Prostate gland (tissue), 2 donors: ENCODE data around the gene ARL8B. TPM values are rescaled to one million over a fixed set of nuclear protein-coding genes. Genes with fewer than 3 reads are reported as not detected.

Experiments
- DNase-seq: peaks from one replicate; pipeline ENCODE4 v3.0.0-alpha.2; 2019; ENCODE audit warnings: low spot score
- H3K27ac ChIP-seq, 2 donors: fragments of 200-600 bp; sonication (generic); 2 replicates each; pipeline ENCODE4 v1.5.1; 2017 to 2019
- H3K27me3 ChIP-seq: fragments of 200-600 bp; sonication (generic); replicated peaks from 2 replicates; pipeline ENCODE4 v1.5.1; 2019; ENCODE audit not compliant: insufficient read depth
- H3K36me3 ChIP-seq, 2 donors: fragments of 200-600 bp; sonication (generic); 1 replicate in 1 of 2; 2 replicates in 1 of 2; pipeline versions ENCODE4 v1.5.1 to v1.8.1; 2017 to 2019
- H3K4me1 ChIP-seq: fragments of 200-600 bp; sonication (generic); replicated peaks from 2 replicates; pipeline ENCODE4 v1.5.1; 2019
- H3K4me3 ChIP-seq, 2 donors: fragments of 200-600 bp; sonication (generic); 2 replicates each; pipeline ENCODE4 v1.5.1; 2017 to 2019
- H3K9me3 ChIP-seq: fragments of 200-600 bp; sonication (generic); 2 replicates; pipeline ENCODE4 v1.5.1; 2017
- CTCF ChIP-seq, 4 experiments: fragments of 200-600 bp in 2 of 4; fragments of 450-650 bp in 2 of 4; sonication (generic) in 2 of 4; IDR thresholded peaks; 1 replicate in 3 of 4; 2 replicates in 1 of 4; pipeline ENCODE4 v1.5.1; 2016 to 2019; ENCODE audit warnings: antibody characterized with exemption in 4 of 4, mild to moderate bottlenecking in 2 of 4, moderate library complexity in 2 of 4
- POLR2A ChIP-seq: fragments of 450-650 bp; IDR thresholded peaks from one replicate; pipeline ENCODE4 v1.6.1; 2016; ENCODE audit warnings: antibody characterized with exemption, mild to moderate bottlenecking
- POLR2AphosphoS5 ChIP-seq: sonication (generic); formaldehyde crosslinking; IDR thresholded peaks from one replicate; pipeline ENCODE4 v1.6.1; 2017; ENCODE audit warnings: antibody characterized with exemption
- WGBS: methylation state at CpG from one replicate; pipeline ENCODE4 v1.1.5; 2018; 5-methylcytosine and 5-hydroxymethylcytosine counted together
- intact Hi-C: fragments of 100-400 bp; cut with DNase I; formaldehyde crosslinking; loops from one replicate; pipeline ENCODE4 v1.14.2; 2022
- total RNA-seq, 2 donors: library from RNA; depleted of rRNA; stranded (reverse); fragments of >200 nt; gene quantifications; one replicate each; pipeline ENCODE4 v1.1.0, GENCODE V29; 2016

Gene ARL8B
- total RNA-seq, 2 donors from 2014 or later: 42.9 to 43.1 TPM

- TF ChIP-seq POLR2A (no peak), CTCF (IDR thresholded peaks at IDR 0.05) (no peak), POLR2AphosphoS5 (no peak)
- no peaks in the 10 kb centered on the region for H3K9me3 ChIP-seq
- no peak overlapping the region for H3K27ac ChIP-seq
- no peak overlapping the region for H3K4me3 ChIP-seq
- DNase-seq: no peak
- no peaks in the 10 kb centered on the region for H3K36me3 ChIP-seq
- WGBS: 78% methylated on average over 4 of the region's 4 CpGs
- H3K27me3 ChIP-seq: no peaks in the 10 kb centered on the region
- H3K4me1 ChIP-seq: no peaks in the 10 kb centered on the region
- intact Hi-C loops: no loop called here
Observed at GRCh38 chr3:5087209-5087608, 34.9 kb upstream of the ARL8B start.

- 87% methylated on average over 5 of the region's 5 CpGs for WGBS
Observed at GRCh38 chr3:5090197-5090596, 31.9 kb upstream of the ARL8B start.

GRCh38 chr3:5092018-5092417 lies 30.1 kb upstream of the ARL8B start:
- no peak overlapping the region for H3K4me3 ChIP-seq
- WGBS: 83% methylated on average over 1 of the region's 1 CpG
- no peak for TF ChIP-seq POLR2A
- TF ChIP-seq CTCF (IDR thresholded peaks at IDR 0.05): no peak
- TF ChIP-seq POLR2AphosphoS5: no peak
- H3K4me1 ChIP-seq: no peaks in the 10 kb centered on the region
- H3K9me3 ChIP-seq: no peaks in the 10 kb centered on the region
- H3K27me3 ChIP-seq: no peaks in the 10 kb centered on the region
- no peaks in the 10 kb centered on the region for H3K36me3 ChIP-seq
- no peak for DNase-seq
- no peak overlapping the region for H3K27ac ChIP-seq
- intact Hi-C loops: no loop called here

More at GRCh38 chr3:5090197-5090596, 31.9 kb upstream of the ARL8B start:
- TF ChIP-seq POLR2A (no peak), POLR2AphosphoS5 (no peak), CTCF (IDR thresholded peaks at IDR 0.05) (no peak)
- Histone ChIP-seq H3K4me3 (no peak overlapping the region), H3K36me3 (no peaks in the 10 kb centered on the region), H3K27ac (no peak overlapping the region), H3K4me1 (no peaks in the 10 kb centered on the region), H3K27me3 (no peaks in the 10 kb centered on the region), H3K9me3 (no peaks in the 10 kb centered on the region)
- intact Hi-C loops: no loop called here
- no peak for DNase-seq

GRCh38 chr3:5093731-5094130 lies 28.4 kb upstream of the ARL8B start:
- intact Hi-C loops: no loop called here
- no peak for TF ChIP-seq POLR2AphosphoS5
- TF ChIP-seq CTCF (IDR thresholded peaks at IDR 0.05): no peak
- no peak for TF ChIP-seq POLR2A
- Histone ChIP-seq H3K27ac (no peak overlapping the region), H3K9me3 (no peaks in the 10 kb centered on the region), H3K27me3 (no peaks in the 10 kb centered on the region), H3K36me3 (no peaks in the 10 kb centered on the region), H3K4me3 (no peak overlapping the region), H3K4me1 (no peaks in the 10 kb centered on the region)
- WGBS: 67% methylated on average over 2 of the region's 2 CpGs
- no peak for DNase-seq

- WGBS: 2% methylated on average over 34 of the region's 34 CpGs
- no peak overlapping the region for H3K4me3 ChIP-seq
Observed at GRCh38 chr3:5095886-5096285, 26.2 kb upstream of the ARL8B start.

More at GRCh38 chr3:5095886-5096285, 26.2 kb upstream of the ARL8B start:
- DNase-seq: no peak
- H3K27me3 ChIP-seq: no peaks in the 10 kb centered on the region
- H3K4me1 ChIP-seq: no peaks in the 10 kb centered on the region
- intact Hi-C loops: no loop called here
- no peaks in the 10 kb centered on the region for H3K9me3 ChIP-seq
- no peaks in the 10 kb centered on the region for H3K36me3 ChIP-seq
- TF ChIP-seq CTCF (IDR thresholded peaks at IDR 0.05) (no peak), POLR2AphosphoS5 (no peak), POLR2A (no peak)
- peak overlapping the region; percentile 18 to 19 for H3K27ac ChIP-seq
